ENCODE measurements around the gene RANBP10. TPM values are rescaled to one million over a fixed set of nuclear protein-coding genes. Genes with fewer than 3 reads are reported as not detected.

The RANBP10 gene
- total and polyA plus RNA-seq, 10 of the 15 experiments (the other 5 are each of a cell fraction or from before 2014, with no cell fraction given): 1.2 to 20.4 (median 10.8) TPM

GRCh38 chr16:67750466-67750865 lies 55.9 kb downstream of the RANBP10 start (continued):
- TF ChIP-seq IRF5 (IDR thresholded peaks at IDR 0.05; ENCODE audit: borderline replicate concordance) (no peak), RCOR1 (conservative IDR thresholded peaks at IDR 0.05; ENCODE audit: low read depth, low read length) (no peak)

GRCh38 chr16:67749436-67750078 lies 56.8 kb downstream of the RANBP10 start:
- FAIRE-seq: no peak
- Histone ChIP-seq H3K4me3 (no peak overlapping the region), H4K20me1 (ENCODE audit: control insufficient read depth, insufficient read depth) (no peaks in the 10 kb centered on the region), H3K36me3 (ENCODE audit: control insufficient read depth in 2 of 2, insufficient read depth in 2 of 2, low read length in 1 of 2) (peaks cover 0 to 1% of the 10 kb centered on the region in 2 experiments; a peak in 3 of 4 replicates), H3K27me3 (replicated peaks in 1 of 2; ENCODE audit: control insufficient read depth in 2 of 2, insufficient read depth in 2 of 2, low read length in 1 of 2) (no peaks in the 10 kb centered on the region), H3K9me3 (replicated peaks; ENCODE audit: control insufficient read depth, insufficient read depth, low read length) (no peaks in the 10 kb centered on the region), H2AFZ (ENCODE audit: control insufficient read depth, low read depth, low read length) (no peak overlapping the region), H3K4me2 (ENCODE audit: control insufficient read depth, insufficient read depth) (peak overlapping the region; percentile 45), H3K79me2 (ENCODE audit: control insufficient read depth, insufficient read depth, low read length) (peaks cover 5% of the 10 kb centered on the region), H3K27ac (ENCODE audit: control insufficient read depth, insufficient read depth) (peak overlapping the region; percentile 35), H3K9ac (ENCODE audit: control insufficient read depth, insufficient read depth, low read length) (0 out of 2 replicates have a peak overlapping the region, but pooled peaks have one; percentile 2), H3K4me1 (ENCODE audit: control insufficient read depth, insufficient read depth, low read length) (peaks cover 28% of the 10 kb centered on the region)
- intact Hi-C loops (cut with micrococcal nuclease; ENCODE audit: unreplicated experiment): no loop called here
- in situ Hi-C loops (cut with MboI): no loop called here
- DNase-seq (ENCODE audit: low read depth, low spot score): no peak
- BruUV-seq (replicated peaks): no TSS peak
- ATAC-seq: peak; percentile 77
- TF ChIP-seq POU2F2 (IDR thresholded peaks at IDR 0.05; ENCODE audit: borderline replicate concordance, low read depth, low read length): peak; percentile 69; the same call in 1 of the 3 replicates
- no peak for TF ChIP-seq PRDM15 (CRISPR knock-in tag; IDR thresholded peaks at IDR 0.05)
- ChIA-PET CTCF (interaction anchor here (0.9 to 1.6 kb wide), 3 partner anchors 9 to 76 kb away, joined by 3 to 4 read pairs (median 3); partner anchors contain the start of gene GFOD2), POLR2A (interaction anchor here (0.5 kb wide), 2 partner anchors 43 to 188 kb away, joined by 3 to 5 read pairs; no protein-coding TSS in a partner anchor), SMC1A (ENCODE audit: uncharacterized antibody, unreplicated experiment) (interaction anchor here (0.9 kb wide), 1 partner anchor 40 kb away, joined by 3 read pairs; no protein-coding TSS in a partner anchor), RAD21 (ENCODE audit: unreplicated experiment) (interaction anchor here (0.5 kb wide), 1 partner anchor 92 kb away, joined by 3 read pairs; no protein-coding TSS in a partner anchor)
- 45% methylated on average over 3 of the region's 3 CpGs for WGBS (ENCODE audit: insufficient coverage, insufficient replicate concordance, low lambda C conversion rate, missing lambda C conversion rate)
